Endothelial cell of umbilical vein (primary cell): ENCODE results near the gene TRIM2. TPM values are rescaled to one million over a fixed set of nuclear protein-coding genes. Genes with fewer than 3 reads are reported as not detected.

Source experiments
- Bru-seq: library from RNA; stranded (reverse); fragments of 400-500 nt; gene quantifications from one replicate; lab custom pipeline; 2021; lab: Mats Ljungman, UMichigan
- BruChase-seq, 2 experiments: library from RNA; stranded (reverse); fragments of 400-500 nt; gene quantifications; one replicate each; lab custom pipeline; 2021; lab: Mats Ljungman, UMichigan
- BruUV-seq: library from RNA; stranded (reverse); fragments of 400-500 nt; replicated peaks from 2 replicates; lab custom pipeline; 2021; lab: Mats Ljungman, UMichigan
- CTCF ChIA-PET: fragments of 300-600, 350-600 bp; sonication (Branson Sonifier 250); formaldehyde crosslinking; loops from one replicate; lab custom pipeline; 2021; ENCODE audit warnings: antibody characterized with exemption, inconsistent platforms; lab: Charles Lee
- POLR2A ChIA-PET: fragments of 300-600, 350-600 bp; sonication (Branson Sonifier 250); formaldehyde crosslinking; loops from one replicate; lab custom pipeline; 2021; ENCODE audit warnings: antibody characterized with exemption, inconsistent platforms; lab: Charles Lee
- DNase-seq: peaks from one replicate; pipeline ENCODE4 v3.0.0-alpha.2; 2011; ENCODE audit warnings: low read depth, low spot score
- FAIRE-seq: peaks from 2 replicates; lab custom pipeline; 2011; peaks lifted over from hg19 to GRCh38; lab: Jason Lieb, UNC
- H2AFZ ChIP-seq: 2 replicates; pipeline ENCODE4 v1.6.0; 2012; ENCODE audit warnings: low read depth, low read length, control low read depth, inconsistent platforms
- H3K27ac ChIP-seq: 2 replicates; pipeline ENCODE4 v1.5.1; 2011; ENCODE audit warnings: low read depth, mild to moderate bottlenecking, control low read depth, low read length, moderate library complexity; ENCODE audit not compliant: insufficient read depth
- H3K27me3 ChIP-seq, 2 experiments: 2 replicates each; pipeline versions ENCODE4 v1.6.0 to v1.6.1; 2011; ENCODE audit warnings: low read length in 2 of 2, mixed read lengths in 1 of 2; ENCODE audit not compliant: control insufficient read depth in 2 of 2, insufficient read depth in 2 of 2
- H3K36me3 ChIP-seq, 2 experiments: 2 replicates in 1 of 2; 3 replicates in 1 of 2; pipeline ENCODE4 v1.5.1; 2011; ENCODE audit warnings: low read length in 2 of 2, mild to moderate bottlenecking in 1 of 2, moderate library complexity in 1 of 2; ENCODE audit not compliant: control insufficient read depth in 2 of 2, insufficient read depth in 2 of 2; ENCODE audit errors: extremely low read depth in 1 of 2
- H3K4me1 ChIP-seq: 3 replicates; pipeline ENCODE4 v1.5.1; 2011; ENCODE audit warnings: mild to moderate bottlenecking, low read length; ENCODE audit not compliant: control insufficient read depth, insufficient read depth; ENCODE audit errors: extremely low read depth
- H3K4me2 ChIP-seq: 2 replicates; pipeline ENCODE4 v1.6.1; 2011; ENCODE audit warnings: low read length, control low read depth, mixed read lengths; ENCODE audit not compliant: insufficient read depth
- H3K4me3 ChIP-seq, 3 experiments: fragments of 200-600 bp in 1 of 3; sonication (generic), shearing (Covaris generic) in 1 of 3; replicated peaks in 1 of 3; 2 replicates each; pipeline ENCODE4 v1.5.1; 2011 to 2016; ENCODE audit warnings: control low read depth in 3 of 3, low read length in 3 of 3, mild to moderate bottlenecking in 2 of 3, inconsistent platforms in 1 of 3, low read depth in 1 of 3, moderate library complexity in 1 of 3; ENCODE audit not compliant: insufficient read depth in 1 of 3
- H3K79me2 ChIP-seq: 2 replicates; pipeline ENCODE4 v1.6.0; 2012; ENCODE audit warnings: low read length, inconsistent platforms; ENCODE audit not compliant: control insufficient read depth, insufficient read depth
- H3K9ac ChIP-seq: replicated peaks from 2 replicates; pipeline ENCODE3; 2011; ENCODE audit warnings: low read length, control low read depth; ENCODE audit not compliant: insufficient read depth; ENCODE audit errors: extremely low read depth
- H3K9me1 ChIP-seq: replicated peaks from 3 replicates; pipeline ENCODE4 v1.6.0; 2011; ENCODE audit warnings: mild to moderate bottlenecking, low read length; ENCODE audit not compliant: control insufficient read depth, insufficient read depth; ENCODE audit errors: extremely low read depth
- H3K9me3 ChIP-seq: replicated peaks from 2 replicates; pipeline ENCODE4 v1.5.1; 2012; ENCODE audit warnings: low read length, inconsistent platforms; ENCODE audit not compliant: control insufficient read depth, insufficient read depth
- H4K20me1 ChIP-seq: replicated peaks from 2 replicates; pipeline ENCODE3; 2011; ENCODE audit warnings: mild to moderate bottlenecking, low read length; ENCODE audit not compliant: control insufficient read depth, insufficient read depth; ENCODE audit errors: extremely low read depth
- FOS ChIP-seq: IDR thresholded peaks from 2 replicates; pipeline ENCODE4 v1.6.1; 2011; ENCODE audit warnings: mild to moderate bottlenecking, low read length, moderate library complexity, borderline replicate concordance; ENCODE audit not compliant: insufficient read depth
- JUN ChIP-seq: IDR thresholded peaks from 2 replicates; pipeline ENCODE4 v1.6.1; 2011; ENCODE audit warnings: borderline replicate concordance, low read depth; ENCODE audit not compliant: insufficient read length, insufficient read depth
- MAX ChIP-seq: IDR thresholded peaks from 2 replicates; pipeline ENCODE4 v1.6.1; 2011; ENCODE audit not compliant: insufficient read depth, insufficient read length
- POLR2A ChIP-seq: IDR thresholded peaks from 2 replicates; pipeline ENCODE4 v1.6.1; 2012; ENCODE audit warnings: low read depth, mild to moderate bottlenecking, control low read depth, low read length
- POLR2AphosphoS5 ChIP-seq: IDR thresholded peaks from 2 replicates; pipeline ENCODE4 v1.6.1; 2012; ENCODE audit warnings: low read depth, mild to moderate bottlenecking, control low read depth, low read length, moderate library complexity; ENCODE audit not compliant: insufficient read depth
- dilution Hi-C: fragments of 300-500 bp; cut with MboI; formaldehyde crosslinking; loops from one replicate; pipeline ENCODE4 v1.15.0; 2019; ENCODE audit warnings: low sequenced_read_pairs; ENCODE audit not compliant: extremely low pct_ligation_motif_present
- intact Hi-C: fragments of 100-400 bp; cut with micrococcal nuclease; formaldehyde crosslinking; loops from one replicate; pipeline ENCODE4 v1.10.0; 2022
- long read RNA-seq: library from polyadenylated mRNA; stranded (forward); transcript quantifications from one replicate; pipeline ENCODE4 v2.0.0, GENCODE V29; 2021
- polyA minus RNA-seq, 3 experiments: library from RNA; depleted of rRNA, polyadenylated mRNA; stranded (reverse); fragments of >200 nt; gene quantifications; 1 replicate in 1 of 3; 2 replicates in 2 of 3; pipeline ENCODE4 v1.2.3, GENCODE V29; 2011
- polyA plus RNA-seq, 4 experiments: library from polyadenylated mRNA; depleted of rRNA in 3 of 4; stranded (reverse) in 3 of 4; unstranded in 1 of 4; fragments of >200 nt; gene quantifications; 2 replicates each; pipeline versions ENCODE4 v1.2.1 to v1.2.3, GENCODE V29; 2011 to 2012; ENCODE audit warnings: missing spikeins in 1 of 4
- total RNA-seq: library from RNA; stranded (reverse); gene quantifications from 2 replicates; pipeline ENCODE4 v1.2.3, GENCODE V29; 2021
- TF ChIP-seq, protein P1 (sequence below), 2 donors: IDR thresholded peaks; 1 replicate in 1 of 2; 2 replicates in 1 of 2; pipeline ENCODE4 v1.5.1; 2011; ENCODE audit warnings: low read length in 2 of 2, mild to moderate bottlenecking in 2 of 2, moderate library complexity in 2 of 2, control low read depth in 1 of 2, inconsistent platforms in 1 of 2, low read depth in 1 of 2; ENCODE audit not compliant: insufficient read depth in 1 of 2; ENCODE audit errors: extremely low read depth in 1 of 2

TRIM2 gene
- total RNA-seq, result 16.4 and 19.7 TPM in 2 replicates
- 6.8 TPM in 2 replicates for polyA plus RNA-seq
- polyA plus RNA-seq (2011; cell fraction: cytosol; rRNA removed), result 3.7 and 4.9 TPM in 2 replicates
- 9.4 and 12.4 TPM in 2 replicates for polyA plus RNA-seq (2011; cell fraction: nucleus; rRNA removed)
- 1.9 and 4.7 TPM in 2 replicates for polyA plus RNA-seq (2012)
- 35.6 and 40.0 TPM in 2 replicates for polyA minus RNA-seq
- 7.2 TPM for polyA minus RNA-seq (2011; cell fraction: cytosol; rRNA and poly(A)+ RNA removed)
- 18.8 and 19.6 TPM in 2 replicates for polyA minus RNA-seq (2011; cell fraction: nucleus; rRNA and poly(A)+ RNA removed)
- Bru-seq, nascent RNA, result percentile 54 among the genes with signal in this experiment
- percentile 48 among the genes with signal in this experiment for BruChase-seq, experiment 1, labeled RNA remaining after a 6-hour chase
- BruChase-seq, experiment 2, labeled RNA remaining after a 2-hour chase, result percentile 50 among the genes with signal in this experiment
- long read RNA-seq, partial matches to known transcripts, result 2 of 6 reads
- long read RNA-seq, other reads (novel, unspliced or antisense), result 4 of 6 reads

DNA sequence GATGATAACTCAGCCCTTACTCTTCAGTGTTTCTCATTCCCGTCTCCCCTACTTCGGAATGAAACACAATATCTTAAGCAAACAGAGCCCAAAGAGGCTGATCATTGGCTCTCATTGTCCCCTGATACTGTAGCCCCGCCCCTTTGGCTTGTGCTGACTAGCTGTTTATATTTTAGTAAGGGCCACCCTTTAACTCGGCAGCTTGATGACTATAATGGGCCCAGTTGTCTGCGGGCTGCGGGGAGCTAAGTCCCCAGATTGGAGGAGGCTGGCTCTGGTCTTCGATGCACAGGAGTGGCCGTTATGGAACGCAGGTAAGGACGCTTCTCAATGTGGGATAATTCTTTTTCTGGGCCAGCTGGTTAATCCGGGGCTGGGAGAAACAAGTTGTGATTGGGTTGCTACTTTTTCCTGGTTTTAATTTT, at the start of gene TRIM2:
TSS of gene TRIM2 (plus strand) at position 197 of the 425 bp plus-strand sequence. CDS start at position 285, 88 bp downstream.
- H3K4me3 ChIP-seq, result no peak within 1 kb of the TSS
- no peaks in the 10 kb centered on the region for H4K20me1 ChIP-seq
- CTCF ChIA-PET, result interaction anchor here (1.0 to 1.3 kb wide), 5 partner anchors 9 to 546 kb away, joined by 3 to 9 read pairs (median 3); no protein-coding TSS in a partner anchor
- no peak within 1 kb of the TSS for H3K27ac ChIP-seq
- peak within 1 kb of the TSS; percentile 82 for H3K4me2 ChIP-seq
- peaks cover 2% of the 10 kb centered on the region for H3K4me1 ChIP-seq
- no peaks in the 10 kb centered on the region for H3K9me3 ChIP-seq
- H3K79me2 ChIP-seq, result no peaks in the 10 kb centered on the region
- POLR2A ChIA-PET, result no interaction called here
- no peaks in the 10 kb centered on the region for H3K27me3 ChIP-seq
- intact Hi-C loops (loop anchor here (1.0 kb wide), 1 partner anchor 19 kb away; no protein-coding TSS in a partner anchor), dilution Hi-C loops (no loop called here)
- H3K9ac ChIP-seq, result no peak within 1 kb of the TSS
- no peak for TF ChIP-seq MAX
- TF ChIP-seq POLR2A, result no peak
- TF ChIP-seq JUN, result no peak
- no peak for TF ChIP-seq FOS
- BruUV-seq, result no TSS peak
- no peaks in the 10 kb centered on the region for H3K36me3 ChIP-seq
- DNase-seq (peak; percentile 67), FAIRE-seq (peak; percentile 91)
- H2AFZ ChIP-seq, result peak within 1 kb of the TSS; percentile 62
- H3K9me1 ChIP-seq, result no peaks in the 10 kb centered on the region

DNA sequence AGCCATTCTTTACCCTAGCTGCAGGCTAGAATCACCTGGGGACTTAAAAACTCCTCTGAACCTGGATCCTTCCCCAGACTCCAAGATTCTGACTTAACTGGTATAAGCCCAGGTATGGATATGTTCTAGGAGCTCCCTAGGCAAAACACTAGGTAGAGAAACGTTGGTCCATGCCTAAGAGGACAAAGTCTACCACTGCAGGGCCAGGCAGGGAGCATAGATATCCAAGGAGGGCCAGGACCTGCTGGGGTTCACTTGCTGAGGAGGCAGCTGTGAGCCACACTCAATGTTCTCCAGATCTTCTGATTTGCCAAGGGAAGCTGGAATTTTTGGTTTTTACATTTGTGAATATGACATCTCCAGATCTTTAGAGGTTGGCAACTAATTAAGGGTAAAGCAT, 48.6 kb upstream of the TRIM2 start:
- intact Hi-C loops, result no loop called here
- H3K9ac ChIP-seq, result no peak overlapping the region
- DNase-seq (no peak), FAIRE-seq (no peak)
- no peak overlapping the region for H2AFZ ChIP-seq
- ChIA-PET POLR2A (no interaction called here), CTCF (interaction anchor here (1.4 kb wide), 2 partner anchors 13 to 93 kb away, joined by 3 to 5 read pairs; no protein-coding TSS in a partner anchor)
- no peak overlapping the region for H3K27ac ChIP-seq
- dilution Hi-C loops, result no loop called here
- no peak overlapping the region for H3K4me2 ChIP-seq
- H3K36me3 ChIP-seq, result no peaks in the 10 kb centered on the region
- TF ChIP-seq POLR2A (no peak), POLR2AphosphoS5 (no peak), JUN (no peak), FOS (no peak), MAX (no peak)
- TF ChIP-seq, protein P1, sequence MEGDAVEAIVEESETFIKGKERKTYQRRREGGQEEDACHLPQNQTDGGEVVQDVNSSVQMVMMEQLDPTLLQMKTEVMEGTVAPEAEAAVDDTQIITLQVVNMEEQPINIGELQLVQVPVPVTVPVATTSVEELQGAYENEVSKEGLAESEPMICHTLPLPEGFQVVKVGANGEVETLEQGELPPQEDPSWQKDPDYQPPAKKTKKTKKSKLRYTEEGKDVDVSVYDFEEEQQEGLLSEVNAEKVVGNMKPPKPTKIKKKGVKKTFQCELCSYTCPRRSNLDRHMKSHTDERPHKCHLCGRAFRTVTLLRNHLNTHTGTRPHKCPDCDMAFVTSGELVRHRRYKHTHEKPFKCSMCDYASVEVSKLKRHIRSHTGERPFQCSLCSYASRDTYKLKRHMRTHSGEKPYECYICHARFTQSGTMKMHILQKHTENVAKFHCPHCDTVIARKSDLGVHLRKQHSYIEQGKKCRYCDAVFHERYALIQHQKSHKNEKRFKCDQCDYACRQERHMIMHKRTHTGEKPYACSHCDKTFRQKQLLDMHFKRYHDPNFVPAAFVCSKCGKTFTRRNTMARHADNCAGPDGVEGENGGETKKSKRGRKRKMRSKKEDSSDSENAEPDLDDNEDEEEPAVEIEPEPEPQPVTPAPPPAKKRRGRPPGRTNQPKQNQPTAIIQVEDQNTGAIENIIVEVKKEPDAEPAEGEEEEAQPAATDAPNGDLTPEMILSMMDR (IDR thresholded peaks at IDR 0.05; ENCODE audit: extremely low read depth in 1 of 2, insufficient read depth in 1 of 2, low read depth in 1 of 2, low read length in 2 of 2), result no peak
- no peaks in the 10 kb centered on the region for H4K20me1 ChIP-seq
- H3K4me1 ChIP-seq, result peaks cover 28% of the 10 kb centered on the region
- no TSS peak for BruUV-seq
- H3K9me3 ChIP-seq, result no peaks in the 10 kb centered on the region
- peaks cover 17 to 31% of the 10 kb centered on the region in 2 experiments for H3K27me3 ChIP-seq
- no peaks in the 10 kb centered on the region for H3K79me2 ChIP-seq
- H3K9me1 ChIP-seq, result no peaks in the 10 kb centered on the region
- no peak overlapping the region for H3K4me3 ChIP-seq
